GM19468 (cell line): ENCODE measurements around the gene ULK4.

ENCODE experiments used
- ATAC-seq: cut with Tn5 transposase; IDR thresholded peaks from one replicate; pipeline ENCODE4 v1.9.1; 2021; ENCODE audit warnings: mild to moderate bottlenecking, moderate library complexity, moderate number of reproducible peaks; ENCODE audit not compliant: unreplicated experiment; ENCODE audit errors: extremely low read depth

Gene ULK4

GRCh38 chr3:41345788-41346187, 616.1 kb downstream of the ULK4 start:
- no peak for ATAC-seq

GRCh38 chr3:41339758-41340157, 622.1 kb downstream of the ULK4 start:
- no peak for ATAC-seq

GRCh38 chr3:41338276-41338675, 623.6 kb downstream of the ULK4 start:
- ATAC-seq, result no peak

- no peak for ATAC-seq
These were observed 627.5 kb downstream of the ULK4 start for GRCh38 chr3:41334426-41334825.

GRCh38 chr3:41331041-41331440, 630.9 kb downstream of the ULK4 start:
- ATAC-seq, result no peak

GRCh38 chr3:41330465-41330864, 631.4 kb downstream of the ULK4 start:
- no peak for ATAC-seq

GRCh38 chr3:41329881-41330280, 632.0 kb downstream of the ULK4 start:
- no peak for ATAC-seq

GRCh38 chr3:41328926-41329325, 633.0 kb downstream of the ULK4 start:
- ATAC-seq, result no peak

- no peak for ATAC-seq
These were observed 634.2 kb downstream of the ULK4 start for GRCh38 chr3:41327718-41328117.

- no peak for ATAC-seq
These were observed 637.8 kb downstream of the ULK4 start for GRCh38 chr3:41324156-41324475.

- no peak for ATAC-seq
These were observed 638.3 kb downstream of the ULK4 start for GRCh38 chr3:41323467-41324155.

- ATAC-seq, result no peak
These were observed 640.3 kb downstream of the ULK4 start for GRCh38 chr3:41321642-41321980.

- ATAC-seq, result no peak
These were observed 640.8 kb downstream of the ULK4 start for GRCh38 chr3:41320953-41321641.

GRCh38 chr3:41318520-41318919, 643.4 kb downstream of the ULK4 start:
- no peak for ATAC-seq

GRCh38 chr3:41317718-41318117, 644.2 kb downstream of the ULK4 start:
- ATAC-seq, result no peak

- ATAC-seq, result no peak
These were observed 644.6 kb downstream of the ULK4 start for GRCh38 chr3:41317298-41317697.

- no peak for ATAC-seq
These were observed 646.8 kb downstream of the ULK4 start for GRCh38 chr3:41315126-41315525.

GRCh38 chr3:41308119-41308518, 653.8 kb downstream of the ULK4 start:
- ATAC-seq, result no peak

GRCh38 chr3:41307065-41307464, 654.8 kb downstream of the ULK4 start:
- no peak for ATAC-seq

- ATAC-seq, result no peak
These were observed 657.3 kb downstream of the ULK4 start for GRCh38 chr3:41304593-41304992.

- no peak for ATAC-seq
These were observed 659.6 kb downstream of the ULK4 start for GRCh38 chr3:41302295-41302694.

- ATAC-seq, result no peak
These were observed 660.4 kb downstream of the ULK4 start for GRCh38 chr3:41301548-41301947.
